ENCODE data around the gene HERC4.
"Not testable (repeated sequence)": the region's sequence is repeated elsewhere in the genome, so short reads cannot be mapped to it uniquely, and the experiment has no call there.

GRCh38 chr10:67982603-67983002 is 92.5 kb downstream of the HERC4 start:
- TF ChIP-seq POLR2A, CTCF (IDR thresholded peaks at IDR 0.05): not testable (repeated sequence)

All from Peyer's patch (tissue), 4 donors.